ENCODE data around the gene BICD2.

The BICD2 gene

GRCh38 chr9:92727716-92728700 is 36.6 kb downstream of the BICD2 start:
- no peak for DNase-seq (ENCODE audit: low read depth in 2 of 2)

- no peak for DNase-seq (ENCODE audit: low read depth in 2 of 2)
These were observed 37.5 kb downstream of the BICD2 start for GRCh38 chr9:92726971-92727715.

GRCh38 chr9:92726348-92726747 is 38.3 kb downstream of the BICD2 start:
- DNase-seq (ENCODE audit: low read depth in 2 of 2), result no peak

GRCh38 chr9:92725766-92726165 is 38.9 kb downstream of the BICD2 start:
- DNase-seq (ENCODE audit: low read depth in 2 of 2), result no peak

- no peak for DNase-seq (ENCODE audit: low read depth in 2 of 2)
These were observed 39.4 kb downstream of the BICD2 start for GRCh38 chr9:92725266-92725545.

GRCh38 chr9:92724528-92725265 is 39.9 kb downstream of the BICD2 start:
- DNase-seq (ENCODE audit: low read depth in 2 of 2), result no peak

- no peak for DNase-seq (ENCODE audit: low read depth in 2 of 2)
These were observed 40.8 kb downstream of the BICD2 start for GRCh38 chr9:92723801-92724323.

GRCh38 chr9:92723299-92723625 is 41.4 kb downstream of the BICD2 start:
- no peak for DNase-seq (ENCODE audit: low read depth in 2 of 2)

GRCh38 chr9:92722386-92723298 is 42.0 kb downstream of the BICD2 start:
- DNase-seq (ENCODE audit: low read depth in 2 of 2), result no peak

- DNase-seq (ENCODE audit: low read depth in 2 of 2), result no peak
These were observed 43.1 kb downstream of the BICD2 start for GRCh38 chr9:92721548-92721947.

GRCh38 chr9:92720807-92721535 is 43.7 kb downstream of the BICD2 start:
- DNase-seq (ENCODE audit: low read depth in 2 of 2), result no peak

- DNase-seq (ENCODE audit: low read depth in 2 of 2), result no peak
These were observed 44.3 kb downstream of the BICD2 start for GRCh38 chr9:92720209-92720765.

GRCh38 chr9:92719028-92719647 is 45.5 kb downstream of the BICD2 start:
- DNase-seq (ENCODE audit: low read depth in 2 of 2), result no peak

GRCh38 chr9:92718086-92719001 is 46.3 kb downstream of the BICD2 start:
- DNase-seq (ENCODE audit: low read depth in 2 of 2), result no peak

GRCh38 chr9:92717201-92718085 is 47.2 kb downstream of the BICD2 start:
- DNase-seq (ENCODE audit: low read depth in 2 of 2), result no peak

GRCh38 chr9:92716557-92716956 is 48.1 kb downstream of the BICD2 start:
- peak; percentile 59 to 78 for DNase-seq (ENCODE audit: low read depth in 2 of 2)

- DNase-seq (ENCODE audit: low read depth in 2 of 2), result no peak
These were observed 49.0 kb downstream of the BICD2 start for GRCh38 chr9:92715488-92716231.

Measured in stimulated activated CD8-positive, alpha-beta memory T cell treated with anti-CD3 and anti-CD28 coated beads, Interleukin-7, amount 100 ng/mL, for 4 hours (primary cell).